Measurements from ENCODE around the gene RTF1. TPM values are rescaled to one million over a fixed set of nuclear protein-coding genes. Genes with fewer than 3 reads are reported as not detected.

The RTF1 gene
- total RNA-seq = 15.3 and 15.8 TPM in 2 replicates

GRCh38 chr15:41416742-41417417 lies at the start of gene RTF1:
TSS of gene RTF1 (plus strand) at chr15:41417095. CDS start at chr15:41417116, 21 bp downstream.

GRCh38 chr15:41493205-41493901 lies 76.5 kb downstream of the RTF1 start, which contains the start of gene ITPKA:
TSS of gene ITPKA (plus strand) at chr15:41493874. CDS start at chr15:41493928, 54 bp downstream.

GRCh38 chr15:41513506-41514227 lies 96.8 kb downstream of the RTF1 start, which contains the start of gene LTK:
TSS of gene LTK (minus strand) at chr15:41513827. CDS start at chr15:41513709, 118 bp downstream.

Other genes starting within 250 kb of the RTF1 start
- gene EXD1, start 186.3 kb upstream of the RTF1 start, total RNA-seq = not detected in 2 replicates
- 73.2 and 85.9 TPM in 2 replicates for gene CHP1, start 185.8 kb upstream of the RTF1 start, total RNA-seq
- 0.43 and 0.74 TPM in 2 replicates for gene OIP5, start 84.5 kb upstream of the RTF1 start, total RNA-seq
- 10.1 and 14.2 TPM in 2 replicates for gene NUSAP1, start 84.2 kb upstream of the RTF1 start, total RNA-seq
- gene NDUFAF1, start 14.6 kb upstream of the RTF1 start, total RNA-seq = 23.2 and 24.9 TPM in 2 replicates
- 0.92 and 1.4 TPM in 2 replicates for gene ITPKA, start 76.8 kb downstream of the RTF1 start, total RNA-seq
- gene LTK, start 96.7 kb downstream of the RTF1 start, total RNA-seq = under 0.01 TPM in 1 of 2 replicates, not detected in the other
- gene RPAP1, start 127.2 kb downstream of the RTF1 start, total RNA-seq = 10.7 and 15.3 TPM in 2 replicates
- gene TYRO3, start 142.1 kb downstream of the RTF1 start, total RNA-seq = 4.0 and 4.3 TPM in 2 replicates
- 18.5 and 28.5 TPM in 2 replicates for gene MGA, start 243.3 kb downstream of the RTF1 start, total RNA-seq